HepG2 (cell line): Measurements from ENCODE around the gene DAB2. TPM values are rescaled to one million over a fixed set of nuclear protein-coding genes. Genes with fewer than 3 reads are reported as not detected.

Source experiments
- ATAC-seq: fragments of 200-7000 bp; cut with Tn5 transposase; 3 replicates; pipeline ENCODE4 v1.9.1; 2020; ENCODE audit warnings: mild to moderate bottlenecking, moderate library complexity
- BruUV-seq: library from RNA; stranded (reverse); fragments of 400-500 nt; replicated peaks from 2 replicates; lab custom pipeline; 2021; lab: Mats Ljungman, UMichigan
- CTCF ChIA-PET: fragments of 300-600 bp; formaldehyde crosslinking; extraction: SDS; loops from one replicate; lab custom pipeline; 2021; ENCODE audit warnings: low total read pairs, inconsistent platforms, low intra/inter-chr PET ratio; lab: Yijun Ruan, JAX
- POLR2A ChIA-PET: fragments of 350-600 bp; sonication (Branson Sonifier 250); formaldehyde crosslinking; loops from one replicate; lab custom pipeline; 2020; ENCODE audit warnings: antibody characterized with exemption, inconsistent platforms; lab: Yijun Ruan, JAX
- DNase-seq: peaks from one replicate; pipeline ENCODE4 v3.0.0-alpha.2; 2015; ENCODE audit warnings: low spot score
- FAIRE-seq: peaks from 3 replicates; lab custom pipeline; 2011; peaks lifted over from hg19 to GRCh38; lab: Jason Lieb, UNC
- H2AFZ ChIP-seq: one replicate; pipeline ENCODE4 v1.6.1; 2011; ENCODE audit warnings: low read length, inconsistent platforms
- H3K27ac ChIP-seq: fragments of 300-600 bp; 3 replicates; pipeline ENCODE4 v1.8.0; 2011; ENCODE audit warnings: mixed run types, mild to moderate bottlenecking, mixed read lengths, low read length, inconsistent platforms; ENCODE audit not compliant: insufficient read depth; ENCODE audit errors: extremely low read length
- H3K27me3 ChIP-seq, 2 experiments: fragments of 200-600 bp in 1 of 2; 2 replicates in 1 of 2; 3 replicates in 1 of 2; pipeline versions ENCODE4 v1.6.0 to v1.8.0; 2011; ENCODE audit warnings: low read length in 2 of 2, mild to moderate bottlenecking in 2 of 2, moderate library complexity in 2 of 2, inconsistent platforms in 1 of 2; ENCODE audit not compliant: insufficient read depth in 2 of 2, control insufficient read depth in 1 of 2
- H3K36me3 ChIP-seq, 2 experiments: fragments of 200-600 bp in 1 of 2; replicated peaks in 1 of 2; 2 replicates in 1 of 2; 3 replicates in 1 of 2; pipeline versions ENCODE4 v1.5.1 to v1.8.0; 2011; ENCODE audit warnings: low read length in 2 of 2, inconsistent platforms in 1 of 2; ENCODE audit not compliant: insufficient read depth in 2 of 2, control insufficient read depth in 1 of 2
- H3K4me1 ChIP-seq: 2 replicates; pipeline ENCODE4 v1.5.1; 2012; ENCODE audit warnings: low read length, inconsistent platforms; ENCODE audit not compliant: insufficient read depth
- H3K4me2 ChIP-seq: 2 replicates; pipeline ENCODE4 v1.6.0; 2011; ENCODE audit warnings: low read depth, low read length, inconsistent platforms
- H3K4me3 ChIP-seq, 3 experiments: fragments of 200-600 bp in 1 of 3; sonication (generic), shearing (Covaris generic) in 1 of 3; replicated peaks in 1 of 3; 2 replicates each; pipeline ENCODE4 v1.5.1; 2011 to 2016; ENCODE audit warnings: low read length in 3 of 3, inconsistent platforms in 2 of 3, low read depth in 2 of 3, mild to moderate bottlenecking in 2 of 3, control low read depth in 1 of 3, mixed read lengths in 1 of 3; ENCODE audit not compliant: insufficient read depth in 1 of 3
- H3K79me2 ChIP-seq: one replicate; pipeline ENCODE4 v1.6.1; 2011; ENCODE audit warnings: low read length, inconsistent platforms; ENCODE audit not compliant: insufficient read depth
- H3K9ac ChIP-seq: 2 replicates; pipeline ENCODE4 v1.6.0; 2011; ENCODE audit warnings: mild to moderate bottlenecking, low read depth, low read length, inconsistent platforms; ENCODE audit not compliant: insufficient read depth
- H3K9me3 ChIP-seq: 2 replicates; pipeline ENCODE4 v1.5.1; 2012; ENCODE audit warnings: mild to moderate bottlenecking, low read length
- H4K20me1 ChIP-seq: 2 replicates; pipeline ENCODE4 v1.6.0; 2011; ENCODE audit warnings: inconsistent platforms, mild to moderate bottlenecking, low read length, moderate library complexity; ENCODE audit not compliant: insufficient read depth
- DMAP1 ChIP-seq: IDR thresholded peaks from 2 replicates; pipeline ENCODE4 v1.6.1; 2016
- PAF1 ChIP-seq: IDR thresholded peaks from 2 replicates; pipeline ENCODE4 v1.6.1; 2016; ENCODE audit warnings: missing genetic modification reagents, missing compliant biosample characterization
- ZFP1 ChIP-seq: IDR thresholded peaks from 2 replicates; pipeline ENCODE4 v1.6.1; 2016
- ZNF260 ChIP-seq: sonication (generic); formaldehyde crosslinking; IDR thresholded peaks from 2 replicates; pipeline ENCODE4 v1.4.0; 2020; ENCODE audit warnings: missing genetic modification reagents, low read depth, mild to moderate bottlenecking, borderline replicate concordance
- ZNF569 ChIP-seq: sonication (generic); formaldehyde crosslinking; IDR thresholded peaks from 2 replicates; pipeline ENCODE4 v1.5.0; 2020; ENCODE audit warnings: mild to moderate bottlenecking, missing genetic modification reagents, moderate library complexity, borderline replicate concordance
- WGBS: methylation state at CpG from one replicate; pipeline ENCODE4 v1.1.6; 2017; ENCODE audit warnings: low lambda C conversion rate; 5-methylcytosine and 5-hydroxymethylcytosine counted together
- in situ Hi-C: cut with HindIII; loops from 2 replicates; pipeline ENCODE4 v1.10.0; 2017; ENCODE audit warnings: low pct_unique_long_range_greater_than_20kb; ENCODE audit not compliant: extremely low pct_ligation_motif_present
- intact Hi-C: fragments of 100-400 bp; cut with micrococcal nuclease; formaldehyde crosslinking; loops from one replicate; pipeline ENCODE4 v1.10.0; 2022; ENCODE audit not compliant: unreplicated experiment
- polyA plus RNA-seq, 8 experiments: library from polyadenylated mRNA; depleted of rRNA in 3 of 8; stranded (reverse) in 7 of 8; unstranded in 1 of 8; fragments of >200 nt; fragmentation: Illumina TruSeq in 4 of 8; extraction: Trizol in 4 of 8; gene quantifications; 2 replicates each; pipeline versions ENCODE4 v1.2.1 to v1.2.3, GENCODE V29; 2011 to 2016; ENCODE audit warnings: low read depth in 4 of 8, missing spikeins in 1 of 8, mixed read lengths in 1 of 8; ENCODE audit not compliant: insufficient read depth in 1 of 8
- total RNA-seq, 5 experiments: library from RNA; depleted of rRNA; stranded (reverse); fragments of >200 nt; fragmentation: Illumina TruSeq; extraction: Trizol; gene quantifications; 2 replicates each; pipeline ENCODE4 v1.2.3, GENCODE V29; 2016; ENCODE audit warnings: low read depth in 1 of 5
- TF ChIP-seq, protein P1 (sequence below): sonication (generic); formaldehyde crosslinking; IDR thresholded peaks from 2 replicates; pipeline ENCODE4 v1.5.1; 2020; ENCODE audit warnings: mild to moderate bottlenecking, missing genetic modification reagents, moderate library complexity
- TF ChIP-seq, protein P2 (sequence below): sonication (generic); formaldehyde crosslinking; IDR thresholded peaks from 2 replicates; pipeline ENCODE4 v1.4.0; 2020; ENCODE audit warnings: missing genetic modification reagents, borderline replicate concordance
- TF ChIP-seq, protein P3 (sequence below): IDR thresholded peaks from 2 replicates; pipeline ENCODE4 v1.6.1; 2016; ENCODE audit warnings: low read depth, control low read depth

DAB2 gene
- total and polyA plus RNA-seq, 2 of the 13 experiments (the other 11 are each of a cell fraction or from before 2014, with no cell fraction given): 6.4 to 6.5 TPM

DNA sequence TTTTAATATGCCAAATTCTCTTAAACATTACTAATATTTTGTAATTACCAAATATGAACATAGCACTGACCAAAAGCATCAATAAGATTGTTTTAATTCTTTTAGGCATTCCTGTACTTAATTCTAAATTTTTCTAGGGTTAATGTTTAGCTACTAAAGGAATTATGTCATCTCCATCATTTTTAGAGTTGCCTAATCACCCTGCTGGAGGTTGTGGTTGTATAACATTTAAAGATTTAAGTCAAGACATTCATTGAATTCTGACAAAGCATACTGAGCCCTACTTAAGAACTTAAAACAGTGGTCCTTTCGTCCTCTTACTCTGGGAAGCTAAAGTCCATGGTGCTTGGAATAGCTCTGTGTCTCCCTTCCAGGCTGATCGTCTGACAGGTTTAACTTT is 28.1 kb upstream of the DAB2 start:
- no peak for ATAC-seq
- BruUV-seq: no TSS peak
- Histone ChIP-seq H2AFZ (no peak overlapping the region), H3K9me3 (no peaks in the 10 kb centered on the region), H4K20me1 (no peaks in the 10 kb centered on the region), H3K4me3 (no peak overlapping the region), H3K79me2 (no peaks in the 10 kb centered on the region), H3K4me1 (peaks cover 19% of the 10 kb centered on the region), H3K9ac (no peak overlapping the region), H3K27me3 (no peaks in the 10 kb centered on the region), H3K27ac (no peak overlapping the region), H3K36me3 (no peaks in the 10 kb centered on the region), H3K4me2 (no peak overlapping the region)
- DNase-seq: no peak
- 8% methylated on average over 2 of the region's 2 CpGs for WGBS
- no peak for FAIRE-seq
- POLR2A ChIA-PET: no interaction called here
- TF ChIP-seq ZNF569 (CRISPR knock-in tag) (no peak), DMAP1 (CRISPR knock-in tag) (no peak), ZNF260 (CRISPR knock-in tag) (no peak), ZFP1 (CRISPR knock-in tag) (no peak), PAF1 (CRISPR knock-in tag) (no peak)
- TF ChIP-seq, protein P1, sequence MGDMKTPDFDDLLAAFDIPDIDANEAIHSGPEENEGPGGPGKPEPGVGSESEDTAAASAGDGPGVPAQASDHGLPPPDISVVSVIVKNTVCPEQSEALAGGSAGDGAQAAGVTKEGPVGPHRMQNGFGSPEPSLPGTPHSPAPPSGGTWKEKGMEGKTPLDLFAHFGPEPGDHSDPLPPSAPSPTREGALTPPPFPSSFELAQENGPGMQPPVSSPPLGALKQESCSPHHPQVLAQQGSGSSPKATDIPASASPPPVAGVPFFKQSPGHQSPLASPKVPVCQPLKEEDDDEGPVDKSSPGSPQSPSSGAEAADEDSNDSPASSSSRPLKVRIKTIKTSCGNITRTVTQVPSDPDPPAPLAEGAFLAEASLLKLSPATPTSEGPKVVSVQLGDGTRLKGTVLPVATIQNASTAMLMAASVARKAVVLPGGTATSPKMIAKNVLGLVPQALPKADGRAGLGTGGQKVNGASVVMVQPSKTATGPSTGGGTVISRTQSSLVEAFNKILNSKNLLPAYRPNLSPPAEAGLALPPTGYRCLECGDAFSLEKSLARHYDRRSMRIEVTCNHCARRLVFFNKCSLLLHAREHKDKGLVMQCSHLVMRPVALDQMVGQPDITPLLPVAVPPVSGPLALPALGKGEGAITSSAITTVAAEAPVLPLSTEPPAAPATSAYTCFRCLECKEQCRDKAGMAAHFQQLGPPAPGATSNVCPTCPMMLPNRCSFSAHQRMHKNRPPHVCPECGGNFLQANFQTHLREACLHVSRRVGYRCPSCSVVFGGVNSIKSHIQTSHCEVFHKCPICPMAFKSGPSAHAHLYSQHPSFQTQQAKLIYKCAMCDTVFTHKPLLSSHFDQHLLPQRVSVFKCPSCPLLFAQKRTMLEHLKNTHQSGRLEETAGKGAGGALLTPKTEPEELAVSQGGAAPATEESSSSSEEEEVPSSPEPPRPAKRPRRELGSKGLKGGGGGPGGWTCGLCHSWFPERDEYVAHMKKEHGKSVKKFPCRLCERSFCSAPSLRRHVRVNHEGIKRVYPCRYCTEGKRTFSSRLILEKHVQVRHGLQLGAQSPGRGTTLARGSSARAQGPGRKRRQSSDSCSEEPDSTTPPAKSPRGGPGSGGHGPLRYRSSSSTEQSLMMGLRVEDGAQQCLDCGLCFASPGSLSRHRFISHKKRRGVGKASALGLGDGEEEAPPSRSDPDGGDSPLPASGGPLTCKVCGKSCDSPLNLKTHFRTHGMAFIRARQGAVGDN (CRISPR knock-in tag): no peak
- TF ChIP-seq, protein P2, sequence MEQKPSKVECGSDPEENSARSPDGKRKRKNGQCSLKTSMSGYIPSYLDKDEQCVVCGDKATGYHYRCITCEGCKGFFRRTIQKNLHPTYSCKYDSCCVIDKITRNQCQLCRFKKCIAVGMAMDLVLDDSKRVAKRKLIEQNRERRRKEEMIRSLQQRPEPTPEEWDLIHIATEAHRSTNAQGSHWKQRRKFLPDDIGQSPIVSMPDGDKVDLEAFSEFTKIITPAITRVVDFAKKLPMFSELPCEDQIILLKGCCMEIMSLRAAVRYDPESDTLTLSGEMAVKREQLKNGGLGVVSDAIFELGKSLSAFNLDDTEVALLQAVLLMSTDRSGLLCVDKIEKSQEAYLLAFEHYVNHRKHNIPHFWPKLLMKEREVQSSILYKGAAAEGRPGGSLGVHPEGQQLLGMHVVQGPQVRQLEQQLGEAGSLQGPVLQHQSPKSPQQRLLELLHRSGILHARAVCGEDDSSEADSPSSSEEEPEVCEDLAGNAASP (CRISPR knock-in tag): no peak
- TF ChIP-seq, protein P3, sequence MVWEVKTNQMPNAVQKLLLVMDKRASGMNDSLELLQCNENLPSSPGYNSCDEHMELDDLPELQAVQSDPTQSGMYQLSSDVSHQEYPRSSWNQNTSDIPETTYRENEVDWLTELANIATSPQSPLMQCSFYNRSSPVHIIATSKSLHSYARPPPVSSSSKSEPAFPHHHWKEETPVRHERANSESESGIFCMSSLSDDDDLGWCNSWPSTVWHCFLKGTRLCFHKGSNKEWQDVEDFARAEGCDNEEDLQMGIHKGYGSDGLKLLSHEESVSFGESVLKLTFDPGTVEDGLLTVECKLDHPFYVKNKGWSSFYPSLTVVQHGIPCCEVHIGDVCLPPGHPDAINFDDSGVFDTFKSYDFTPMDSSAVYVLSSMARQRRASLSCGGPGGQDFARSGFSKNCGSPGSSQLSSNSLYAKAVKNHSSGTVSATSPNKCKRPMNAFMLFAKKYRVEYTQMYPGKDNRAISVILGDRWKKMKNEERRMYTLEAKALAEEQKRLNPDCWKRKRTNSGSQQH (CRISPR knock-in tag): no peak
- CTCF ChIA-PET: no interaction called here
- intact Hi-C loops: no loop called here
- in situ Hi-C loops: no loop called here
